RPMI7951 (cell line): ENCODE results near the gene TMTC1. TPM values are rescaled to one million over a fixed set of nuclear protein-coding genes. Genes with fewer than 3 reads are reported as not detected.
A peak's percentile ranks its signal among the peaks of the same experiment; 100 is the strongest.

Experiments used
- DNase-seq: peaks from one replicate; pipeline ENCODE4 v3.0.0-alpha.2; 2012; ENCODE audit warnings: low read depth
- total RNA-seq: library from RNA; depleted of rRNA; stranded (reverse); fragments of >200 nt; shearing (Covaris generic); gene quantifications from 2 replicates; pipeline ENCODE4 v1.2.3, GENCODE V29; 2014

TMTC1 gene
- total RNA-seq, 1 experiment from 2014 or later = 0.84 TPM

- DNase-seq = no peak
These were observed 3.7 kb downstream of the TMTC1 start for GRCh38 chr12:29780084-29780483.

DNA sequence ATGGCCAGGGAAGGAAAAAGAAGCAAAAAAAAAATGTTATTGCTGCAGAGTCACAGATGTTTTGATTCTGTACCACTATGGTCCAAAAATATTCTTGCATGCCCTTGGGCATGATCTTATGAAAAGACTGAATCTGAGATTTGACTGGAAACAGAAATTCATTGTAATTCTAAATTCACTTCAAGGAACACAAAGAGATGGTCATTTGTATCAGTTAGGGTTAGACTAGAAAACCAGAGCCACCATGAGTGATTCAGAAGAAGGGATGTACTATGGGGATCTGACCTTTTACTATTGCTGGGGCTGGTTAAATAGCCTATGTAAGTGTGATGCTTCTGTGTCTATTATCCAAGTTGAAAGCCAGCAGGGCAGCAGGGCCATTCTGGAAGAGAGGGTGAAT lies 5.2 kb downstream of the TMTC1 start:
- no peak for DNase-seq

DNA sequence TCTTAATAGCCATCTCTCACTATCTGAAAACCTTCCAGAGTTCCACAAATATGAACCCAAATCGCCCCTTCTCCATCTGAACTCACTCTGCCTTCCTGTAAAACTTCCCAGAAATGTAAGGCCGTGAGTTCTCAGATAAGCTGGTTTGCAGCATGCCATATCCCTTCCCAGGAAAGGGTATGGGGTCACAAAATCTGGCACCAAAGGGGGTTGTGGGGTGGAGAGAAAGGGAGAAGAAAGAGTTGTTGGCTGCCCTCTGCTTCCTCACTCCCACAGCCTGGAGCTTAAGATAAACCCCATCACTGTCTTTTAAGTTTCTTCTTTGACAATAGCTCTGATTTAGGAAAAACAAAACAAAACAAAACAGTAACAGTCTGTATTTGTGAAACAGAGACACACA lies 10.7 kb downstream of the TMTC1 start:
- DNase-seq = no peak

GRCh38 chr12:29771786-29772185 lies 12.0 kb downstream of the TMTC1 start:
- DNase-seq = no peak

DNA sequence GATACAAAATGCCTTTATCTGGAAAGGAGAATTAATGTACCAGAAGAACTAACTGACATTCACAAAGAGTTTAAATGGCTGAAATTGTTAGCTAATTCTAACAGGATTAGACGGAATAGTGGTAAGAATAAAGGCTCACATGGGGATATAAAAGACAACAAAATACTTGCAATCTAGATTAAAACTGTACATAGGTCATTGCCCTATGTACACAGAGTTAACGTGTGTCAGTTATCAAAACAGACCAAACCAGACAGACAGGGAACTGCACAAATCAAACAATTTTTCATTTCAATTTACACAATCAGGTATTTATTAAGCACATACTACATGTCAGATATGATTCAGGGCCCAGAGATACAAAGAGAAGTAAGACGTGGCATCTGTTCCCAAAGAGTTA lies 12.6 kb downstream of the TMTC1 start:
- no peak for DNase-seq

- DNase-seq = no peak
These were observed 14.4 kb downstream of the TMTC1 start for GRCh38 chr12:29769162-29769858.

GRCh38 chr12:29768372-29768771 lies 15.4 kb downstream of the TMTC1 start:
- no peak for DNase-seq

GRCh38 chr12:29763301-29763683 lies 20.4 kb downstream of the TMTC1 start:
- no peak for DNase-seq

GRCh38 chr12:29762637-29763300 lies 21.0 kb downstream of the TMTC1 start:
- DNase-seq = no peak

DNA sequence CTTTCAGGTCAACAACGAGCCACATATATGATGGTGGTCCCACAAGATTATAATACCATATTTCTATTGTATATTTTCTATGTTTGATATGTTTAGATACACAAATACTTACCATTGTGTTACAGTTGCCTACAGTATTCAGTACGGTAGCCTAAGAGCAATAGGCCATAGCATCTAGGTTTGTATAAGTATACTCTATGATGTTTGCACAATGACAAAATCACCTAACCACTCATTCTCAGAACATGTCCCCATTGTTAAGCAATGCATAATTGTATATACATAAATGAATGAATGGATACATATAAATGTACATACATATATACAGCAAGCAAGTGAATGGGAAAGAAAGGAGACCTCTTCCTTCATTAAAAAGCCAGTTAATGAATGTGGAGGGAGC lies 23.8 kb downstream of the TMTC1 start:
- no peak for DNase-seq

GRCh38 chr12:29756741-29757390 lies 26.9 kb downstream of the TMTC1 start:
- no peak for DNase-seq

GRCh38 chr12:29754235-29755189 lies 29.2 kb downstream of the TMTC1 start:
- no peak for DNase-seq

GRCh38 chr12:29752121-29752520 lies 31.6 kb downstream of the TMTC1 start:
- no peak for DNase-seq

DNA sequence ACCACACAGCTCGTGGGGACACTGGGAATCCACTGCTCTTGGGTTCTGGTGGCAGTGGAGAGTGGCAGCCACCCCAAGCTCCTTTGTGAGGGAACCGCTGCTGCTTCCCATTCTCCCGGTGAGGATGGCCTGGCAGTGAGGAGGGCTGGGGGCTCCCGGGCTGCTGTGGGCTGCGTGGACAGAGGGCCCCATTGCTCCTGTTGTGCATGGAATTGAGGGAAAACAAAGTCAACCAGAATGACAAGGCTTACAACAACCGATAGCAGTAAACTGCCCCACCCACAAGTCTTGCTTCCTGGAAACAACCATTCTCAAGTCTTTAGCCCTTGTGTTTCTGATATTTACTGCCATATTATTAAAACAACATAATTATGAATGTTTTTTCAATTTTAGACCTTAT lies 32.1 kb downstream of the TMTC1 start:
- DNase-seq = no peak

DNA sequence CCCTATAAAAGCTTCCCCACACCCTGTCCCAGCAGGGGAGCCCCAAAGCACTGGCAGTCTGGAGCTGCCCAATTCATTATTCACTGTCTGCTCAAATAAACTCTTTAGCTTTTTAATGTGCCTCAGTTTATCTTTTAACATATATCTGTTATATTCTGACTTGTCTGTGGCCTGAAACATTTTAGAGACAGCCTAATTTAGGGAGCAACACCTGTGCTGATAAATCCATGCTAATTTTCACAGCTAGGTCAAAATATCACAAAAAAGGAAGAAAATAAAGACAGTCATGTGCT lies 32.9 kb downstream of the TMTC1 start:
- DNase-seq = no peak

- peak; percentile 10 for DNase-seq
These were observed 33.4 kb downstream of the TMTC1 start for GRCh38 chr12:29750131-29750927.

DNA sequence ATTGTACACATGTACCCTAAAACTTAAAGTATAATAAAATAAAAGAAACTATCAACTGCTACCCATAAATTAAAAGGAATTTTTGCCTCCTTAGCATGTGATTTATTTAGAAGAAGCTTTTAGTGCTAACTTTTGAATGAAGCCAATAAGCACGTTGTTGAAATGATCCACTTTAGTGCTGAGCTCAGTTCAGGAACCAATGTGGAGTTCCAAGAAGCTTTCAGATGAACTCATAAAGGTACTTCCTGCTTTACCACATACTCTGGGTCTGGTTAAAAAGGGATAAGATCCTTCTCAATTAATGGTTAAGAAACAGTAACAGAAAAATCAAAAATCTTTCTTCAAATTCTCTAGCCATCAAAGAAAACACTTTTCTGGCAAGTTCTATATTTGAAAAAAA lies 39.4 kb downstream of the TMTC1 start:
- DNase-seq = no peak

DNA sequence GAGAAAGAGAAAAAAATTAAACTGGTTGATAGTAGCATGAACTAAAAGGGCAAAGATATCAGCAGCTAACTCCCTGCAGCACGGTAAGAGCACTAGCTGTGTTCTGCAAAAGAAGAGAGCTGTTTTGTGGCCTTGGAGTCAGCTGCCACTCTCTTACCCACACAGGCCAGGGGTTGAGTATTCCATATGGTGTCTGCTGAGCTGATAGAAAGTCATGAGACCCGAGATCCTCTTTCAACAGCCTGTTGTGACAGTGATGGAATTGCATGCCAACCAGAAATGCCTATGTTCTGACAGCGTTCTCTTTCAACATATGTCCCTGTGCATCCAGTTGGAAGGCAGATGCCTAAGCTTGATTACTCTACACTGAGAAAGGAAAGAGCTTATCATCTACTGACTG lies 39.9 kb downstream of the TMTC1 start:
- DNase-seq = peak; percentile 63

DNA sequence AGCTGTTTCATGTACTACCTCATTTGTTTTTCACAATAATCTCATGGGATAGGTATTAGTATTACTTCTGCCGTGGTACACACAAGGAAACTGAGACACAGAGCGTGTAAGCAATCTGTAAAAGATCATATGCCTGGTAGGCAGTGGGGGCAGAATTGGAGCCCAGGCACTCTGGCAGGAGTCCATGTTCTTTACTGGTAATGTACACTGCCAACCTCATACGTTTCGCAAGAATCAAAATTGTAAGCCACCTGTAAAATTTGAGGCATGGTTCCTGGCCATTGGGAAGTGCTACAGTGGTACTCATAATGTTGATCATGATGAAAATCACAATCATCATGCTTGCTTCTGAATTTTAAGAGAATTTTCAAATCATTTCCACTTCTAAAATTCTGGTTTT lies 40.7 kb downstream of the TMTC1 start:
- DNase-seq = no peak

DNA sequence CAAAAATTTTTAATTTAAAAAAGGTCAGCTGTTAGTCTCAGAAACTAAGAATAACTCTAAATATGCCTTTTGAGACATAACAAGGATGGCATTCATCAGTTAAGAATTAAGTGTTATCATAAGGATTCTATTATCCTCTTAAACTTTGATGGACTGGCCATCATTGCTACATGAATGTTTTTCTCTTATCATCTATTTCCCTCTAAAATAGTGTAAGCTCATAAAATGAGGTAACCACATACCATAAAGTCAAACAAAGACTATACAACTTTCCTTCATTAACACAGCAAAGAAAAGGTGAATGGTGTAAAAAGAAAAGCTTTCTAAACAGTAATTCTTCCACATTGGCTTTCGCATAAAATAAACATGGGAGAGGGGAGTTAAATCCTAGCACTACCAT lies 41.1 kb downstream of the TMTC1 start:
- no peak for DNase-seq
